Activated CD4-positive, alpha-beta T cell treated with anti-CD3 and anti-CD28 coated beads for 36 hours (primary cell): Measurements from ENCODE around the gene SZT2. TPM values are rescaled to one million over a fixed set of nuclear protein-coding genes. Genes with fewer than 3 reads are reported as not detected.
"Not testable (repeated sequence)": the region's sequence is repeated elsewhere in the genome, so short reads cannot be mapped to it uniquely, and the experiment has no call there.

Experiments used
- ATAC-seq: fragments of 200-7000 bp; cut with Tn5 transposase; one replicate; pipeline ENCODE4 v1.10.0; 2021; ENCODE audit warnings: mild to moderate bottlenecking, moderate library complexity
- CTCF ChIA-PET: fragments of 350-600 bp; sonication (Branson Sonifier 250); formaldehyde crosslinking; loops from one replicate; lab custom pipeline; 2021; ENCODE audit warnings: antibody characterized with exemption; lab: Charles Lee
- POLR2A ChIA-PET: fragments of 350-600 bp; sonication (Branson Sonifier 250); formaldehyde crosslinking; loops from one replicate; lab custom pipeline; 2021; ENCODE audit warnings: antibody characterized with exemption, inconsistent platforms; lab: Charles Lee
- DNase-seq: peaks from one replicate; pipeline ENCODE4 v3.0.0-alpha.2; 2020
- H3K27ac Mint-ChIP-seq: one replicate; pipeline ENCODE4 v1.8.0; 2021; ENCODE audit warnings: mixed read lengths
- H3K27me3 Mint-ChIP-seq: one replicate; pipeline ENCODE4 v1.8.0; 2021; ENCODE audit warnings: mixed read lengths
- H3K36me3 Mint-ChIP-seq: one replicate; pipeline ENCODE4 v1.8.0; 2021; ENCODE audit warnings: low read depth, mixed read lengths
- H3K4me1 Mint-ChIP-seq: one replicate; pipeline ENCODE4 v1.8.0; 2021; ENCODE audit warnings: mixed read lengths
- H3K4me3 Mint-ChIP-seq: one replicate; pipeline ENCODE4 v1.8.0; 2021; ENCODE audit warnings: mild to moderate bottlenecking, moderate library complexity, mixed read lengths
- H3K9me3 Mint-ChIP-seq: one replicate; pipeline ENCODE4 v1.8.0; 2021; ENCODE audit warnings: low read depth, mixed read lengths
- intact Hi-C, 2 experiments: fragments of 100-400 bp; cut with DNase I in 1 of 2; cut with micrococcal nuclease in 1 of 2; formaldehyde crosslinking; loops; one replicate each; pipeline versions ENCODE4 v1.14.2 to v1.15.1; 2022 to 2024; cut with DNase I, micrococcal nuclease
- total RNA-seq, 2 experiments: library from RNA; stranded (reverse); gene quantifications; one replicate each; pipeline ENCODE4 v1.2.3, GENCODE V29; 2021

SZT2 gene
- total RNA-seq, 2 experiments from 2014 or later = 33.6 to 36.3 TPM

- Mint-ChIP-seq H3K36me3 (peaks cover 69% of the 10 kb centered on the region), H3K4me3 (no peak overlapping the region), H3K9me3 (no peaks in the 10 kb centered on the region), H3K4me1 (peaks cover 44% of the 10 kb centered on the region), H3K27ac (peak overlapping the region; percentile 35), H3K27me3 (no peaks in the 10 kb centered on the region)
- DNase-seq (peak; percentile 29), ATAC-seq (no peak)
- ChIA-PET POLR2A (no interaction called here), CTCF (no interaction called here)
- intact Hi-C loops = loop anchor here in 1 of 2 experiments (10.0 kb wide), 2 partner anchors 671 to 1271 kb away; partner anchors contain the start of gene SLC6A9
Observed at GRCh38 chr1:43363283-43363934, 26.3 kb upstream of the SZT2 start.

GRCh38 chr1:43363935-43364525 lies 25.7 kb upstream of the SZT2 start:
- POLR2A ChIA-PET = no interaction called here
- H3K27me3 Mint-ChIP-seq = no peaks in the 10 kb centered on the region
- no peak overlapping the region for H3K4me3 Mint-ChIP-seq
- intact Hi-C loops = loop anchor here in 1 of 2 experiments (10.0 kb wide), 2 partner anchors 671 to 1271 kb away; partner anchors contain the start of gene SLC6A9
- CTCF ChIA-PET = no interaction called here
- H3K9me3 Mint-ChIP-seq = no peaks in the 10 kb centered on the region
- H3K4me1 Mint-ChIP-seq = peaks cover 50% of the 10 kb centered on the region
- DNase-seq = no peak
- ATAC-seq = no peak
- peaks cover 71% of the 10 kb centered on the region for H3K36me3 Mint-ChIP-seq
- peak overlapping the region; percentile 27 for H3K27ac Mint-ChIP-seq

GRCh38 chr1:43365678-43366077 lies 24.0 kb upstream of the SZT2 start:
- ATAC-seq (no peak), DNase-seq (no peak)
- ChIA-PET CTCF (no interaction called here), POLR2A (no interaction called here)
- H3K27ac Mint-ChIP-seq = peak overlapping the region; percentile 89
- peaks cover 47% of the 10 kb centered on the region for H3K4me1 Mint-ChIP-seq
- H3K4me3 Mint-ChIP-seq = peak overlapping the region; percentile 90
- intact Hi-C loops = loop anchor here in 1 of 2 experiments (5.0 to 10.0 kb wide), 5 partner anchors 518 to 1269 kb away; partner anchors contain the start of genes ATP6V0B, DPH2, SLC6A9 and YBX1
- no peaks in the 10 kb centered on the region for H3K9me3 Mint-ChIP-seq
- peaks cover 58% of the 10 kb centered on the region for H3K36me3 Mint-ChIP-seq
- no peaks in the 10 kb centered on the region for H3K27me3 Mint-ChIP-seq

GRCh38 chr1:43366179-43366578 lies 23.5 kb upstream of the SZT2 start:
- Mint-ChIP-seq H3K27ac (peak overlapping the region; percentile 89), H3K36me3 (peaks cover 53% of the 10 kb centered on the region), H3K4me1 (peaks cover 42% of the 10 kb centered on the region), H3K4me3 (peak overlapping the region; percentile 90), H3K9me3 (no peaks in the 10 kb centered on the region), H3K27me3 (no peaks in the 10 kb centered on the region)
- DNase-seq = peak; percentile 37
- intact Hi-C loops = loop anchor here in 1 of 2 experiments (5.0 to 10.0 kb wide), 5 partner anchors 519 to 1269 kb away; partner anchors contain the start of genes ATP6V0B, DPH2, SLC6A9 and YBX1
- ChIA-PET POLR2A (no interaction called here), CTCF (no interaction called here)
- no peak for ATAC-seq

- Mint-ChIP-seq H3K36me3 (peaks cover 49% of the 10 kb centered on the region), H3K27ac (peak overlapping the region; percentile 89), H3K4me3 (peak overlapping the region; percentile 90), H3K9me3 (no peaks in the 10 kb centered on the region), H3K27me3 (no peaks in the 10 kb centered on the region), H3K4me1 (peaks cover 37% of the 10 kb centered on the region)
- ChIA-PET POLR2A (interaction anchor here (2.6 kb wide), 1 partner anchor 8 kb away, joined by 14 read pairs; the partner anchor contains the start of gene CDC20), CTCF (no interaction called here)
- intact Hi-C loops = loop anchor here in 1 of 2 experiments (5.0 to 10.0 kb wide), 5 partner anchors 519 to 1268 kb away; partner anchors contain the start of genes ATP6V0B, DPH2, SLC6A9 and YBX1
- DNase-seq (no peak), ATAC-seq (no peak)
Observed at GRCh38 chr1:43366601-43367025, 23.1 kb upstream of the SZT2 start.

GRCh38 chr1:43367026-43367903 lies 22.4 kb upstream of the SZT2 start:
- Mint-ChIP-seq H3K36me3 (peaks cover 42% of the 10 kb centered on the region), H3K27ac (peak overlapping the region; percentile 89), H3K9me3 (no peaks in the 10 kb centered on the region), H3K27me3 (no peaks in the 10 kb centered on the region), H3K4me1 (peaks cover 31% of the 10 kb centered on the region), H3K4me3 (peak overlapping the region; percentile 90)
- CTCF ChIA-PET = interaction anchor here (1.2 to 1.9 kb wide), 3 partner anchors 10 to 57 kb away, joined by 3 to 10 read pairs (median 4); partner anchors contain the start of gene CDC20
- POLR2A ChIA-PET = interaction anchor here (0.7 to 2.6 kb wide), 4 partner anchors 9 to 31 kb away, joined by 3 to 14 read pairs (median 3); partner anchors contain the start of genes CDC20, MED8 and SZT2
- intact Hi-C loops = loop anchor here in 1 of 2 experiments (5.0 to 10.0 kb wide), 5 partner anchors 520 to 1268 kb away; partner anchors contain the start of genes ATP6V0B, DPH2, SLC6A9 and YBX1
- ATAC-seq (peak; percentile 47), DNase-seq (peak; percentile 63)

- H3K9me3 Mint-ChIP-seq = no peaks in the 10 kb centered on the region
- intact Hi-C loops = loop anchor here (1.0 to 10.0 kb wide), 13 partner anchors 10 to 1267 kb away; partner anchors contain the start of genes CDC20 (in 2 of the 2), ATP6V0B (in 1 of the 2), CFAP57 (in 1 of the 2) and DPH2 (in 1 of the 2)
- ChIA-PET CTCF (interaction anchor here (0.7 to 1.9 kb wide), 4 partner anchors 10 to 57 kb away, joined by 3 to 10 read pairs (median 4); partner anchors contain the start of gene CDC20), POLR2A (interaction anchor here (0.6 to 2.6 kb wide), 5 partner anchors 10 to 91 kb away, joined by 3 to 14 read pairs (median 3); partner anchors contain the start of genes CDC20, MED8 and SZT2)
- peak; percentile 94 for DNase-seq
- peak within 1 kb of the TSS; percentile 90 for H3K4me3 Mint-ChIP-seq
- peak; percentile 83 for ATAC-seq
- H3K27ac Mint-ChIP-seq = peak within 1 kb of the TSS; percentile 93
- H3K4me1 Mint-ChIP-seq = peaks cover 30% of the 10 kb centered on the region
- H3K27me3 Mint-ChIP-seq = no peaks in the 10 kb centered on the region
- peaks cover 37% of the 10 kb centered on the region for H3K36me3 Mint-ChIP-seq
Observed at GRCh38 chr1:43367904-43368645, 21.6 kb upstream of the SZT2 start, which contains the start of gene ELOVL1. Gene ELOVL1, minus strand, starts transcription at chr1:43368011. Its CDS starts 2,402 bp downstream, at chr1:43365609.

- H3K4me3 Mint-ChIP-seq = peak overlapping the region; percentile 90
- intact Hi-C loops = loop anchor here (1.0 to 10.0 kb wide), 13 partner anchors 10 to 1266 kb away; partner anchors contain the start of genes CDC20 (in 2 of the 2), ATP6V0B (in 1 of the 2), CFAP57 (in 1 of the 2) and DPH2 (in 1 of the 2)
- peak overlapping the region; percentile 93 for H3K27ac Mint-ChIP-seq
- H3K36me3 Mint-ChIP-seq = peaks cover 33% of the 10 kb centered on the region
- H3K9me3 Mint-ChIP-seq = no peaks in the 10 kb centered on the region
- ATAC-seq (no peak), DNase-seq (peak; percentile 24)
- ChIA-PET POLR2A (interaction anchor here (0.6 to 2.6 kb wide), 4 partner anchors 10 to 92 kb away, joined by 3 to 14 read pairs (median 3); partner anchors contain the start of gene CDC20), CTCF (interaction anchor here (0.7 to 1.9 kb wide), 4 partner anchors 11 to 56 kb away, joined by 3 to 10 read pairs (median 4); partner anchors contain the start of gene CDC20)
- peaks cover 29% of the 10 kb centered on the region for H3K4me1 Mint-ChIP-seq
- no peaks in the 10 kb centered on the region for H3K27me3 Mint-ChIP-seq
Observed at GRCh38 chr1:43368646-43369020, 21.1 kb upstream of the SZT2 start.

GRCh38 chr1:43369779-43370178 lies 19.9 kb upstream of the SZT2 start:
- H3K4me1 Mint-ChIP-seq = peaks cover 26% of the 10 kb centered on the region
- H3K27ac Mint-ChIP-seq, H3K27me3 Mint-ChIP-seq, POLR2A ChIA-PET, H3K9me3 Mint-ChIP-seq, H3K4me3 Mint-ChIP-seq, CTCF ChIA-PET, DNase-seq, ATAC-seq: not testable (repeated sequence)
- H3K36me3 Mint-ChIP-seq = peaks cover 21% of the 10 kb centered on the region
- intact Hi-C loops = loop anchor here in 1 of 2 experiments (2.0 to 10.0 kb wide), 6 partner anchors 447 to 1265 kb away; partner anchors contain the start of genes ATP6V0B, DPH2, SLC6A9 and YBX1
